Stimulated activated naive CD8-positive, alpha-beta T cell treated with anti-CD3 and anti-CD28 coated beads, Interleukin-15, Interleukin-2, amounts not matched to agents 100 ng/mL and 50 ng/mL, for 24 hours (primary cell): ENCODE measurements around the gene TAL1.

Experiments used
- H3K27ac Mint-ChIP-seq: one replicate; pipeline ENCODE4 v1.8.0; 2021; ENCODE audit warnings: mild to moderate bottlenecking, mixed read lengths
- H3K27me3 Mint-ChIP-seq: one replicate; pipeline ENCODE4 v1.8.0; 2021; ENCODE audit warnings: mixed read lengths
- H3K36me3 Mint-ChIP-seq: one replicate; pipeline ENCODE4 v1.8.0; 2021; ENCODE audit warnings: low read depth, mixed read lengths
- H3K4me1 Mint-ChIP-seq: one replicate; pipeline ENCODE4 v1.8.0; 2021; ENCODE audit warnings: low read depth, mixed read lengths
- H3K4me3 Mint-ChIP-seq: one replicate; pipeline ENCODE4 v1.8.0; 2021; ENCODE audit warnings: mild to moderate bottlenecking, mixed read lengths
- H3K9me3 Mint-ChIP-seq: one replicate; pipeline ENCODE4 v1.8.0; 2021; ENCODE audit warnings: mixed read lengths

Gene TAL1

GRCh38 chr1:47181095-47181954, 50.7 kb downstream of the TAL1 start:
- H3K4me3 Mint-ChIP-seq = no peak overlapping the region
- no peak overlapping the region for H3K27ac Mint-ChIP-seq
- peaks cover 44% of the 10 kb centered on the region for H3K27me3 Mint-ChIP-seq
- H3K36me3 Mint-ChIP-seq = no peaks in the 10 kb centered on the region
- H3K9me3 Mint-ChIP-seq = no peaks in the 10 kb centered on the region
- peaks cover 9% of the 10 kb centered on the region for H3K4me1 Mint-ChIP-seq

GRCh38 chr1:47180603-47181094, 51.4 kb downstream of the TAL1 start:
- H3K4me3 Mint-ChIP-seq = no peak overlapping the region
- no peaks in the 10 kb centered on the region for H3K9me3 Mint-ChIP-seq
- peaks cover 9% of the 10 kb centered on the region for H3K4me1 Mint-ChIP-seq
- H3K27ac Mint-ChIP-seq = no peak overlapping the region
- no peaks in the 10 kb centered on the region for H3K36me3 Mint-ChIP-seq
- peaks cover 49% of the 10 kb centered on the region for H3K27me3 Mint-ChIP-seq

- peaks cover 48% of the 10 kb centered on the region for H3K27me3 Mint-ChIP-seq
- no peak overlapping the region for H3K4me3 Mint-ChIP-seq
These were observed 51.9 kb downstream of the TAL1 start for GRCh38 chr1:47179988-47180563.

GRCh38 chr1:47179017-47179987, 52.7 kb downstream of the TAL1 start:
- Mint-ChIP-seq H3K9me3 (no peaks in the 10 kb centered on the region), H3K27ac (no peak overlapping the region), H3K27me3 (peaks cover 54% of the 10 kb centered on the region)

More at GRCh38 chr1:47179988-47180563, 51.9 kb downstream of the TAL1 start:
- no peaks in the 10 kb centered on the region for H3K9me3 Mint-ChIP-seq
- no peaks in the 10 kb centered on the region for H3K36me3 Mint-ChIP-seq
- H3K27ac Mint-ChIP-seq = no peak overlapping the region
- peaks cover 9% of the 10 kb centered on the region for H3K4me1 Mint-ChIP-seq

GRCh38 chr1:47178654-47179016, 53.4 kb downstream of the TAL1 start:
- no peaks in the 10 kb centered on the region for H3K36me3 Mint-ChIP-seq
- H3K4me3 Mint-ChIP-seq = peak overlapping the region; percentile 74
- H3K4me1 Mint-ChIP-seq = peaks cover 9% of the 10 kb centered on the region
- H3K27ac Mint-ChIP-seq = no peak overlapping the region
- no peaks in the 10 kb centered on the region for H3K9me3 Mint-ChIP-seq
- peaks cover 54% of the 10 kb centered on the region for H3K27me3 Mint-ChIP-seq

More at GRCh38 chr1:47179017-47179987, 52.7 kb downstream of the TAL1 start:
- peak overlapping the region; percentile 74 for H3K4me3 Mint-ChIP-seq
- no peaks in the 10 kb centered on the region for H3K36me3 Mint-ChIP-seq
- H3K4me1 Mint-ChIP-seq = peaks cover 9% of the 10 kb centered on the region

- no peaks in the 10 kb centered on the region for H3K36me3 Mint-ChIP-seq
- H3K27ac Mint-ChIP-seq = no peak overlapping the region
- no peak overlapping the region for H3K4me3 Mint-ChIP-seq
- H3K27me3 Mint-ChIP-seq = peaks cover 54% of the 10 kb centered on the region
- H3K4me1 Mint-ChIP-seq = peaks cover 9% of the 10 kb centered on the region
- no peaks in the 10 kb centered on the region for H3K9me3 Mint-ChIP-seq
These were observed 54.0 kb downstream of the TAL1 start for GRCh38 chr1:47178020-47178419.

GRCh38 chr1:47175227-47175934, 56.6 kb downstream of the TAL1 start:
- Mint-ChIP-seq H3K4me3 (no peak overlapping the region), H3K9me3 (no peaks in the 10 kb centered on the region), H3K27ac (no peak overlapping the region), H3K36me3 (no peaks in the 10 kb centered on the region), H3K4me1 (peaks cover 9% of the 10 kb centered on the region), H3K27me3 (peaks cover 41% of the 10 kb centered on the region)

GRCh38 chr1:47174656-47175020, 57.4 kb downstream of the TAL1 start:
- no peak overlapping the region for H3K4me3 Mint-ChIP-seq
- peaks cover 35% of the 10 kb centered on the region for H3K27me3 Mint-ChIP-seq
- H3K4me1 Mint-ChIP-seq = peaks cover 8% of the 10 kb centered on the region
- H3K9me3 Mint-ChIP-seq = no peaks in the 10 kb centered on the region
- no peaks in the 10 kb centered on the region for H3K36me3 Mint-ChIP-seq
- no peak overlapping the region for H3K27ac Mint-ChIP-seq

- Mint-ChIP-seq H3K27ac (no peak overlapping the region), H3K27me3 (peaks cover 32% of the 10 kb centered on the region), H3K9me3 (no peaks in the 10 kb centered on the region), H3K4me3 (no peak overlapping the region), H3K4me1 (no peaks in the 10 kb centered on the region), H3K36me3 (no peaks in the 10 kb centered on the region)
These were observed 59.2 kb downstream of the TAL1 start for GRCh38 chr1:47172782-47173181.
